AG10803 (cell line): ENCODE results near the gene ESYT1.
A peak's percentile ranks its signal among the peaks of the same experiment; 100 is the strongest.

Source experiments
- DNase-seq: peaks from one replicate; pipeline ENCODE4 v3.0.0; 2010; ENCODE audit warnings: low read depth
- H3K4me3 ChIP-seq: 2 replicates; pipeline ENCODE4 v1.5.1; 2011; ENCODE audit warnings: mild to moderate bottlenecking, low read length, control low read depth
- CTCF ChIP-seq: conservative IDR thresholded peaks from 2 replicates; pipeline ENCODE4 v1.5.1; 2011; ENCODE audit warnings: mild to moderate bottlenecking, low read length, control low read depth, inconsistent platforms

ESYT1 gene

GRCh38 chr12:56127888-56128669 lies at the start of gene ESYT1:
Gene ESYT1, plus strand, starts transcription at chr12:56128267. Its CDS starts 53 bp downstream, at chr12:56128320.
- DNase-seq = peak; percentile 100
- H3K4me3 ChIP-seq = peak within 1 kb of the TSS; percentile 92
- TF ChIP-seq CTCF = no peak

GRCh38 chr12:56078427-56078826 lies 49.6 kb upstream of the ESYT1 start:
- no peak for TF ChIP-seq CTCF
- H3K4me3 ChIP-seq = 0 out of 2 replicates have a peak overlapping the region, but pooled peaks have one; percentile 15

GRCh38 chr12:56078931-56079722 lies 48.9 kb upstream of the ESYT1 start:
- peak; percentile 79 for DNase-seq

More at GRCh38 chr12:56078427-56078826, 49.6 kb upstream of the ESYT1 start:
- DNase-seq = no peak

GRCh38 chr12:56079723-56080555 lies 48.1 kb upstream of the ESYT1 start, which contains the start of gene ERBB3:
Gene ERBB3, plus strand, starts transcription at chr12:56080165. Its CDS starts 136 bp downstream, at chr12:56080301.
- DNase-seq = peak; percentile 76
- TF ChIP-seq CTCF = peak; percentile 14; the same call in 1 of the 2 replicates
- peak within 1 kb of the TSS; percentile 60 for H3K4me3 ChIP-seq

More at GRCh38 chr12:56078931-56079722, 48.9 kb upstream of the ESYT1 start:
- peak; percentile 76 for TF ChIP-seq CTCF
- H3K4me3 ChIP-seq = peak overlapping the region; percentile 60

- H3K4me3 ChIP-seq = peak overlapping the region; percentile 60
- DNase-seq = no peak
- TF ChIP-seq CTCF = no peak
These were observed 47.4 kb upstream of the ESYT1 start for GRCh38 chr12:56080556-56081138.

- TF ChIP-seq CTCF = no peak
- DNase-seq = no peak
- no peak overlapping the region for H3K4me3 ChIP-seq
These were observed 46.4 kb upstream of the ESYT1 start for GRCh38 chr12:56081393-56082347.
